ENCODE data around the gene AR. TPM values are rescaled to one million over a fixed set of nuclear protein-coding genes. Genes with fewer than 3 reads are reported as not detected.

AR gene
- total and polyA plus RNA-seq, 2 of the 8 experiments (the other 6 are each of a cell fraction or from before 2014, with no cell fraction given), result 7.1 to 10.7 TPM

GRCh38 chrX:67585401-67585800, 41.6 kb downstream of the AR start (continued):
- TF ChIP-seq NANOG (IDR thresholded peaks at IDR 0.05; ENCODE audit: insufficient read depth, low read depth, low read length, poor library complexity, severe bottlenecking), result no peak

Data from H1 (cell line).